Endodermal cell (in vitro differentiated cells): ENCODE results near the gene KIF1B. TPM values are rescaled to one million over a fixed set of nuclear protein-coding genes. Genes with fewer than 3 reads are reported as not detected.
A peak's percentile ranks its signal among the peaks of the same experiment; 100 is the strongest.
"Not testable (repeated sequence)": the region's sequence is repeated elsewhere in the genome, so short reads cannot be mapped to it uniquely, and the experiment has no call there.

Experiments
- DNase-seq: peaks from one replicate; pipeline ENCODE4 v3.0.0-alpha.2; 2017
- H3K27ac ChIP-seq: 2 replicates; pipeline ENCODE4 v1.5.1; 2013; ENCODE audit warnings: mild to moderate bottlenecking, low read depth, low read length, moderate library complexity
- H3K27me3 ChIP-seq: 2 replicates; pipeline ENCODE4 v1.6.1; 2013; ENCODE audit warnings: mild to moderate bottlenecking, low read length, moderate library complexity; ENCODE audit not compliant: insufficient read depth, control insufficient read depth, poor library complexity, severe bottlenecking
- H3K36me3 ChIP-seq: 2 replicates; pipeline ENCODE4 v1.7.0; 2013; ENCODE audit warnings: mild to moderate bottlenecking, low read length, moderate library complexity; ENCODE audit not compliant: control insufficient read depth, insufficient read depth
- H3K4me1 ChIP-seq: one replicate; pipeline ENCODE4 v1.7.0; 2013; ENCODE audit warnings: low read length; ENCODE audit not compliant: control insufficient read depth, insufficient read depth
- H3K4me3 ChIP-seq: 2 replicates; pipeline ENCODE4 v1.5.1; 2013; ENCODE audit warnings: mild to moderate bottlenecking, low read length, moderate library complexity
- H3K9ac ChIP-seq: 2 replicates; pipeline ENCODE4 v1.6.1; 2013; ENCODE audit warnings: mild to moderate bottlenecking, low read length, moderate library complexity; ENCODE audit not compliant: poor library complexity, severe bottlenecking; ENCODE audit errors: extremely low read depth
- H3K9me3 ChIP-seq: 2 replicates; pipeline ENCODE4 v1.6.1; 2013; ENCODE audit warnings: mild to moderate bottlenecking, low read length, moderate library complexity; ENCODE audit not compliant: control insufficient read depth
- H3K27ac Mint-ChIP-seq: 2 replicates; pipeline ENCODE4 v1.8.0; 2020; ENCODE audit warnings: mixed read lengths
- H3K27me3 Mint-ChIP-seq: 2 replicates; pipeline ENCODE4 v1.8.0; 2021; ENCODE audit warnings: mild to moderate bottlenecking, mixed read lengths; ENCODE audit not compliant: insufficient read depth
- H3K36me3 Mint-ChIP-seq: 2 replicates; pipeline ENCODE4 v1.8.0; 2020; ENCODE audit warnings: low read depth, mixed read lengths
- H3K4me1 Mint-ChIP-seq: 2 replicates; pipeline ENCODE4 v1.8.0; 2020; ENCODE audit warnings: mixed read lengths
- H3K4me3 Mint-ChIP-seq: 2 replicates; pipeline ENCODE4 v1.8.0; 2020; ENCODE audit warnings: mild to moderate bottlenecking, moderate library complexity, mixed read lengths
- H3K9me3 Mint-ChIP-seq: 2 replicates; pipeline ENCODE4 v1.8.0; 2020; ENCODE audit warnings: mild to moderate bottlenecking, mixed read lengths
- WGBS, 2 experiments: methylation state at CpG; one replicate each; pipeline versions ENCODE4 v1.1.5 to v1.1.7; 2013; ENCODE audit warnings: missing lambda C conversion rate in 2 of 2, mixed read lengths in 1 of 2; ENCODE audit not compliant: insufficient coverage in 1 of 2, insufficient read length in 1 of 2; 5-methylcytosine and 5-hydroxymethylcytosine counted together
- total RNA-seq, 2 donors: library from RNA; stranded (reverse); fragmentation: NEBNext Ultra II Directional in 1 of 2; extraction: Animal tissue kit (Norgen Biotek cat#: 25700) in 1 of 2; gene quantifications; 2 replicates in 1 of 2; 3 replicates in 1 of 2; pipeline ENCODE4 v1.2.1, GENCODE V29; 2021
- TF ChIP-seq, protein P1 (sequence below): fragments of 200-600 bp; sonication (generic); conservative IDR thresholded peaks from 2 replicates; pipeline ENCODE4 v1.5.0; 2021; ENCODE audit warnings: antibody characterized with exemption, mild to moderate bottlenecking

Gene KIF1B
- total RNA-seq, 2 donors from 2014 or later: 71.5 to 74.2 TPM

DNA sequence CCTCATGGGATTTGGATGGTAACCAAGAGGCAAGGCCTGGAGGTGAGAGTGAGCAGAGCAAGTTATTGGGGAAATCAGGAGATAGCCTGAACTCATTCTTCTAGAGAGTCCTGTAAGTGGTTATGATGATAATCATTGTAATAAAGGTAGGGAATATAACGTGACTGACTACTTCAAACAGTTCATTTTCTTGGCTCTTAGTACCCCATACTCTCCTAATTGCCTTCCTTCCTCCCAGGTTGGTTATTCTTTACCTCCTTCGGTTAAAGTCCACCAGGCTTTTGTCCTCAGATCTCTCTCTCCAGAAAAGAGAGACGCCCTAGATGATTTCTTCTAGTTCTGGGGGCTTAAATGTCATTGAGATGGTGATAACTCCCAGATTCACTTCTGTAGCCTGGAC, 35.3 kb downstream of the KIF1B start:
- Mint-ChIP-seq H3K9me3 (peaks cover 3% of the 10 kb centered on the region), H3K27me3 (no peaks in the 10 kb centered on the region), H3K36me3 (peaks cover 31% of the 10 kb centered on the region), H3K4me3 (no peak overlapping the region), H3K4me1 (peaks cover 6% of the 10 kb centered on the region), H3K27ac (peak overlapping the region; percentile 67)
- DNase-seq: no peak
- H3K4me1 ChIP-seq: no peaks in the 10 kb centered on the region
- no peak overlapping the region for H3K4me3 ChIP-seq
- no peak overlapping the region for H3K27ac ChIP-seq
- H3K27me3 ChIP-seq: no peaks in the 10 kb centered on the region
- H3K36me3 ChIP-seq: peaks cover 17% of the 10 kb centered on the region
- TF ChIP-seq, protein P1, sequence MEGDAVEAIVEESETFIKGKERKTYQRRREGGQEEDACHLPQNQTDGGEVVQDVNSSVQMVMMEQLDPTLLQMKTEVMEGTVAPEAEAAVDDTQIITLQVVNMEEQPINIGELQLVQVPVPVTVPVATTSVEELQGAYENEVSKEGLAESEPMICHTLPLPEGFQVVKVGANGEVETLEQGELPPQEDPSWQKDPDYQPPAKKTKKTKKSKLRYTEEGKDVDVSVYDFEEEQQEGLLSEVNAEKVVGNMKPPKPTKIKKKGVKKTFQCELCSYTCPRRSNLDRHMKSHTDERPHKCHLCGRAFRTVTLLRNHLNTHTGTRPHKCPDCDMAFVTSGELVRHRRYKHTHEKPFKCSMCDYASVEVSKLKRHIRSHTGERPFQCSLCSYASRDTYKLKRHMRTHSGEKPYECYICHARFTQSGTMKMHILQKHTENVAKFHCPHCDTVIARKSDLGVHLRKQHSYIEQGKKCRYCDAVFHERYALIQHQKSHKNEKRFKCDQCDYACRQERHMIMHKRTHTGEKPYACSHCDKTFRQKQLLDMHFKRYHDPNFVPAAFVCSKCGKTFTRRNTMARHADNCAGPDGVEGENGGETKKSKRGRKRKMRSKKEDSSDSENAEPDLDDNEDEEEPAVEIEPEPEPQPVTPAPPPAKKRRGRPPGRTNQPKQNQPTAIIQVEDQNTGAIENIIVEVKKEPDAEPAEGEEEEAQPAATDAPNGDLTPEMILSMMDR: no peak
- WGBS, 2 experiments: 85 to 100% methylated on average over 1 to 3 of the region's 3 CpGs
- H3K9ac ChIP-seq: no peak overlapping the region
- H3K9me3 ChIP-seq: peaks cover 26% of the 10 kb centered on the region

DNA sequence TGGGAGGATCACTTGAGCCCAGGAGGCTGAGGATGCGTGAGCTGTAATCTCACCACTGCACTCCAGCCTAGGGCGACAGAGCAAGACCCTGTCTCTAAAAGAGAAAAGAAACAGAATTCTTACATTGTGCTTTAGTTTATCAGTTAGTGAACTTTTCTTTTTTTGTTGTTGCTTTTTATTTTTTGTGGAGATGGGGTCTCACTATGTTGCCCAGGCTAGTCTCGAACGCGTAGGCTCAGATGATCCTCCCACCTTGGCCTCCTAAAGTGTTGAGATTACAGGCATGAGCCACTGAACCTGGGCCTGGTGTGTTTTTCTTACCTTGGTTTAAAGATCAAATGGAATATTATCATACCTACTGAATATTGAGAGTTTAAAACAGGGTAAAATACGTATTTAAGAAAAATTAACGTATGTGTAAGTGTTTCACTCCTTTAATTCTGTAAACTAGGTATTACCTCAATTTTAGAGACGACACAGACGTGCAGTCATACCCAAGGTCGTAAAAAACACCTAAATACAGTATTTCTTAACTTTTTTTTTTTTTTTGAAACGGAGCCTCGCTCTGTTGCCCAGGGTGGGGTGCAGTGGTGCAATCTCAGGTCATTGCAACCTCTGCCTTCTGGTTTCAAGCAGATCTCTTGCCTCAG, 39.6 kb downstream of the KIF1B start:
- Mint-ChIP-seq H3K27ac (no peak overlapping the region), H3K4me1 (peaks cover 2% of the 10 kb centered on the region), H3K36me3 (peaks cover 27% of the 10 kb centered on the region), H3K4me3 (no peak overlapping the region), H3K27me3 (no peaks in the 10 kb centered on the region), H3K9me3 (peaks cover 3% of the 10 kb centered on the region)
- 93 to 95% methylated on average over 8 to 11 of the region's 12 CpGs for WGBS, 2 experiments
- Histone ChIP-seq H3K9ac (no peak overlapping the region), H3K36me3 (peaks cover 17% of the 10 kb centered on the region), H3K4me1 (no peaks in the 10 kb centered on the region), H3K4me3 (no peak overlapping the region), H3K27me3 (no peaks in the 10 kb centered on the region), H3K27ac (no peak overlapping the region), H3K9me3 (peaks cover 26% of the 10 kb centered on the region)
- no peak for DNase-seq
- TF ChIP-seq, protein P1: no peak

DNA sequence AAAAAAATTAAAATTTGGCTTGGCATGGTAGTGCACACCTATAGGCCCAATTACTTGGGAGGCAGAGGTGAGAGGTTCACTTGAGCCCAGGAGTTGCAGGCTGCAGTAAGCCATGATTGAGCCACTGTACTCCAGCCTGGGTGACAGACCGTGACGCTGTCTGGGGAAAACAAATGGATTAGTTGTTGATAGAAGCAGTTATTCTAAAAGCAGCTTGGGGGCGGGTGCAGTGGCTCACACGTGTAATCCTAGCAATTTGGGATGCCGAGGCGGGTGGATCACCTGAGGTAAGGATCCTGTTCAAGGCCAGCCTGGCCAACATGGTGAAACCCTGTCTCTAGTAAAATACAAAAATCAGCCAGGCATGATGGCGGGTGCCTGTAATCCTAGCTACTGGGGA, 40.3 kb downstream of the KIF1B start:
- H3K4me3 ChIP-seq: no peak overlapping the region

GRCh38 chr1:10251325-10252108, 41.1 kb downstream of the KIF1B start:
- H3K9ac ChIP-seq, H3K4me3 Mint-ChIP-seq, H3K4me1 ChIP-seq, H3K27me3 ChIP-seq, H3K9me3 Mint-ChIP-seq, H3K4me1 Mint-ChIP-seq, H3K27me3 Mint-ChIP-seq, H3K4me3 ChIP-seq, H3K27ac ChIP-seq, DNase-seq, H3K27ac Mint-ChIP-seq: not testable (repeated sequence)
- 96 to 98% methylated on average over 5 to 9 of the region's 9 CpGs for WGBS, 2 experiments
- peaks cover 19% of the 10 kb centered on the region for H3K36me3 ChIP-seq
- H3K36me3 Mint-ChIP-seq: peaks cover 25% of the 10 kb centered on the region
- H3K9me3 ChIP-seq: peaks cover 26% of the 10 kb centered on the region

More for the DNA sequence above, 40.3 kb downstream of the KIF1B start:
- Mint-ChIP-seq H3K27ac (peak overlapping the region; percentile 39), H3K4me1 (no peaks in the 10 kb centered on the region), H3K9me3 (peaks cover 3% of the 10 kb centered on the region), H3K27me3 (no peaks in the 10 kb centered on the region), H3K36me3 (peaks cover 25% of the 10 kb centered on the region), H3K4me3 (no peak overlapping the region)
- no peaks in the 10 kb centered on the region for H3K4me1 ChIP-seq
- H3K36me3 ChIP-seq: peaks cover 17% of the 10 kb centered on the region
- no peaks in the 10 kb centered on the region for H3K27me3 ChIP-seq
- H3K9me3 ChIP-seq: peaks cover 26% of the 10 kb centered on the region
- no peak overlapping the region for H3K27ac ChIP-seq
- no peak overlapping the region for H3K9ac ChIP-seq
- WGBS, 2 experiments: 75 to 92% methylated on average over 7 of the region's 7 CpGs
- DNase-seq: no peak
- TF ChIP-seq, protein P1: no peak
